ENCODE results near the gene ZNF497.

ZNF497 gene

DNA sequence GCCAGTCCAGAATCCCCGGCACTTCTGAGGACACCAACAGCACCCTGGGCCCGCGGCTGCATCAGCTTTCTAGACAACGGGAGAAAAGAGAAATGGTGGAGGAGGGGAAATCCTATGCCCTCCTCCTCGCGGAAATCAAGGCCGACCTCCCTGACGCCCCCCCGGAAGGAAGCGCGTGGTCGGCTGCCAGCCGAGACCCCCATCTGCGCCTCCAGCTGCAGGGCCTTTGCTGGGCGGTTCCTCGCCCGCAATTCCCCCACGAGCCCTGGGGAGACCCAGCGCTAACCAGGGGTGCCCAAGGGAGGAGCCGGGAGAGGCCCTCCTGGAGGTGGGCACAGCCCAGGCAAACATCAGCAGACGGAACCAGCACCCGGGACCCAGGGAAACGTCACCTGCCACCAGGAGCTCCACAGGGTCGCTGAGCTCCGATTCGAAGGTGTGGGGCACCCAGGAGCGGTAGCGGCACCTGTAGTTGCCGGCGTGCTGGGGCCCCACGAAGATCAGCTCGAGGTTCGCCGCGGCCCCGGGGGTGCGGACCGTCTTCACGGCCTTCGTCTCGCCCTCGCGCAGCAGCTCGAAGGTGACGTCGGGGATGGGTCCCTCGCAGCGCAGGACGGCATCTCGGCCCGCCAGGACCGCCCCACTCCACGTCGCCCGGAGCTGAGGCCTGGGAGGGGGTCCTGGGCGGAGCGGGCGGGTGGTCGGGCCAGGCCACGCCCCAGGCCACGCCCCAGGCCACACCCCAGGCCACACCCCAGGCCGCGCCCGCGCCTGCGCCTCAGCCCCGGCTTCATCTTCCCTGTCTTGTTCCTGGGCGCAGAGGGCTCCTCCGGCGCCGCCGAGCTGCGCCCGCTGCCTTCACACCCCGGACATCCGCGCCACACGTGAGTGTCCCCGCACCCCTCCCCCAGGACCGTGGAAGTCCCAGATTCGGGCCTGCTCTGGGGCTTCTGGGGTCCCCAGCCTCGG lies 15.3 kb downstream of the ZNF497 start:
- DNase-seq: peak; percentile 75 to 81

- DNase-seq: no peak
Observed at GRCh38 chr19:58345558-58345957, 17.0 kb downstream of the ZNF497 start.

- no peak for DNase-seq
Observed at GRCh38 chr19:58338825-58339558, 23.6 kb downstream of the ZNF497 start.

DNA sequence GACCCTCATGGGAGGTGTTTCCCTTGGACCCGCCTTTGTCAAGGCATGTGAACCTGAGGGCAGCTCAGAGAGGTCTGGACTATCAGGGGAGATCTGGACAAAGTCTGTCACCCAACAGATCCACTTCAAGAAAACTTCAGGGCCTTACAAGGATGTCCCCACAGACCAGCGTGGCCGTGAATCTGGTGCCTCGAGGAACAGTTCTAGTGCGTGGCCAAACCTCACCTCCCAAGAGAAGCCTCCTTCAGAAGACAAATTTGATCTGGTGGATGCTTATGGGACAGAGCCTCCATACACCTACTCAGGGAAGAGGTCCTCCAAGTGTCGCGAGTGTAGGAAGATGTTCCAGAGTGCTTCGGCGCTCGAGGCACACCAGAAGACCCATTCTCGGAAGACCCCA lies 24.2 kb downstream of the ZNF497 start:
- DNase-seq: no peak

DNA sequence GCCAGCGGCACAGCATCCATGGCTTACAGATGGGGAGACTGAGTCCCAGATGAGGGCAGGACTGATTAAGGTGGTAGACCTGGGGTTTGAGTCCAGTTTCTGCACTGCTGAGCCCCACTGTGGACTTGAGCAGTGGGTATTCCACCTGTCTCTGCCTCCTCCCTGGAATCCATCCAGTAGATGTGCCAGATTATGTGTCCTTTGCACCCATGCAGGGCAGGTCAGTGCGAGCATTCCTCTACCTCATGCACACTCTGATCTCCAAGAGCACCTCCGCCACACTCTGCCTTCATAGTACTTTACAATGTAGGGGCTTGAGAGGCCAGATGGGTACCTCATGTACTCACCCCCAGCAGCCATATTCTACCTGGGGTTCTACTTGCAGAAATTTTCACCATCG lies 25.7 kb downstream of the ZNF497 start:
- DNase-seq: no peak

GRCh38 chr19:58336216-58336615 lies 26.3 kb downstream of the ZNF497 start:
- no peak for DNase-seq

GRCh38 chr19:58335630-58336029 lies 26.9 kb downstream of the ZNF497 start:
- DNase-seq: no peak

DNA sequence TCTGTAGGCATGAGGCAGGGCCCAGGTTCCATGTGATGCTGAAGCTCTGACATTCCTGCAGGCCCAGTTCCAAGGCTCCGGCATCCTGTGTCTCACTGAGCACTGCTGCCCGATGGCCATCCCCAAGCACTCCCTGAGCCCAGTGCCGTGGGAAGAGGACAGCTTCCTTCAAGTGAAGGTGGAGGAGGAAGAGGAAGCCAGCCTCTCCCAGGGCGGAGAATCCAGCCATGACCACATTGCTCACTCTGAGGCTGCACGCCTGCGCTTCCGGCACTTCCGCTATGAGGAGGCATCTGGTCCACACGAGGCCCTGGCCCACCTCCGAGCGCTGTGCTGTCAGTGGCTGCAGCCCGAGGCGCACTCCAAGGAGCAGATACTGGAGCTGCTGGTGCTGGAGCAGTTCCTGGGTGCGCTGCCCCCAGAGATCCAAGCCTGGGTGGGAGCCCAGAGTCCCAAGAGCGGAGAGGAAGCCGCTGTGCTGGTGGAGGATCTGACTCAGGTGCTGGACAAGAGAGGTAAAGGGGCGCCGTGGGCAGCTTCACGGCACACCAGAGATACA lies 27.8 kb downstream of the ZNF497 start:
- no peak for DNase-seq

GRCh38 chr19:58332697-58333096 lies 29.9 kb downstream of the ZNF497 start:
- no peak for DNase-seq

GRCh38 chr19:58330458-58330857 lies 32.1 kb downstream of the ZNF497 start:
- DNase-seq: no peak

DNA sequence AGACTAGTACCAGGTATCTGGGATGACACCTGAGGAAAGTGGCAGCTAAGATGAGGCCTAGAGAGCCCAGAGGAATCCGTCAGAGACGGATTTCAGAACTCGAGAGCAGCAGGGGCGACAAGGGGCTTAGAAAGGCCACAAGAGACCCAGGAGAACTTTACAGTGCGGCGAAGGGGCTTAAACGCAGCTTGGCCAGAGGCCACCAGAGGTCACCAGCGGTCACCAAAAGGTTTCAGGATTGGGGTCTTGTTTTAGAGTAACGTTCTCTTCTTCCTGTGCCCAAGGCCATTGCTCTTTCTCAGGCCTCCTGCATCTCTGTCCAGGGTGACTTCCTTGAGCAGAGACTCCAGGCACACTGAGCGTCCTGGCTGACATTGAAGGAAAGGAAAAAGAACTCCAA lies 33.6 kb downstream of the ZNF497 start:
- peak in 1 of 2 experiments; percentile 46 for DNase-seq

DNA sequence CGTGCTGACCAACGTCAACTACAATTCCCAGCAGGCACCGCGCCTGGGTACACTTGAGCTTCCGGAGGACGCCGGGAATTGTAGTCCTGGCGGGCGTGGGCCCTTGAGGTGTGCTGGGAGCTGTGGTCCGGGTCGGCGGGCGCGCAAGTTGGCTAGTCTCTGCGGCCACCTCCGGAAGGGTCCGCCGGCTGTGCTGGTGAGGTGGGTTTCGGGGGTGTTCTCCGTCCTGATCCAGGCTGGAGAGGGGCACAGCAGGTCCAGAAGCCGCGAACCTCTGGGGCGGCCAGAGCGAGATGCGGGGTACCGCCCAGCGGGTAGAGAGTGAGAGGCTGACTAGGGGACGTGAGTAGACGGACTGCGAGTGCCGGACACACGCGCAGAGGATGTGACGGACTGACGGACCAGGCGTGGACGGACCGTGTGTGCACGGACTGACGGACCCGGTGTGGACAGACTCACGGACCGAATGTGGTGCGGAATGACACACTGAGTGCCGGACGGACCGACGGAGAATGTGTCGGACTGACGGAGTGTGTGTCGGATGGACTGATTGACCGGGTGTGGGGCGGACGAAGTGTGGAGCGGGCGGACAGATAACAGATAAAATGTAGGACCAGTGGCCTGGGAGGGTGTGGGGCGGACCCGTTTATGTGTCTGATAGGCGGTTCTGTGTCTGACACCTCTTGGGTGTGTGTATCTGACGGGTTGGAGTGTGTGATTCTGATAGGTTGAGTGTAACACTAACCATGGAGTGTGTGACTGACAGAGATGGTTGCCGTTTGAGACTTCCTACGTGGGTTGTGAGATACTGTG lies 35.4 kb downstream of the ZNF497 start, which contains the start of gene ZSCAN22:
Gene ZSCAN22, plus strand, starts transcription at position 81 of the 813 bp plus-strand sequence. CDS start 7,809 bp downstream, outside the sequence.
- DNase-seq: peak; percentile 97 to 98

- DNase-seq: no peak
Observed at GRCh38 chr19:58326501-58326913, 36.0 kb downstream of the ZNF497 start.

DNA sequence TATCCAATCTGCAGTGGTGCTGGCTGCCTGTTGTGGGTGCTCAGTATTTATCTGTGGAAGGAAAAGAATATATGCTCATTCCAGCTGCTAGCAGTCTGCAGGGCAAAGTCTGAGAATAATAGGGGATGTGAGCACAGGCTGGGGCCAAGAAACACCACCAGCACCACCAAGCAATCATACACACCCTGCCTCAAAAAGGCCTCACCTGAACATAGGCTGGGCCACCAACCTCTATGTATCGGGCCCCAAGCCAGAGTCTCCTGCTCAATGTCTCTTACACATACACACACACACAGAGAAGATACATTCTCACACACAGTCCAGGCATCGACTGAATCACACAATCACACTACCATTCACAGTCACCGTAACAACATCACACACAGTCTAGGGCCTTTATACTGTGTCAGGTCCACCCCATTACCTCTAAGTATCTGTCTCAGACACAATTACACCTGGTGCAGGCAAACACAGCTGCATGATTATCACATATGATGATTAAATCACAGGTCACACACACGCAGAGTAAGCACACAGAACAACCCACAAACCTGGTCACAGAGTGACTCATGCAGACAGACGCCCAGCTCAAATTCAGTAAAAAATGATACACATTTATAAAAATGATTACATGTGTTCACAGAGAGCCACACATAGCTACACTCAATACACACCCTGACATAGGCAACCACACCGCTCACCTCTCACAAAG lies 37.1 kb downstream of the ZNF497 start:
- DNase-seq: no peak

GRCh38 chr19:58319241-58319640 lies 43.3 kb downstream of the ZNF497 start:
- DNase-seq: no peak

GRCh38 chr19:58318297-58318696 lies 44.3 kb downstream of the ZNF497 start:
- no peak for DNase-seq

GRCh38 chr19:58317476-58318072 lies 45.0 kb downstream of the ZNF497 start:
- DNase-seq: no peak

DNA sequence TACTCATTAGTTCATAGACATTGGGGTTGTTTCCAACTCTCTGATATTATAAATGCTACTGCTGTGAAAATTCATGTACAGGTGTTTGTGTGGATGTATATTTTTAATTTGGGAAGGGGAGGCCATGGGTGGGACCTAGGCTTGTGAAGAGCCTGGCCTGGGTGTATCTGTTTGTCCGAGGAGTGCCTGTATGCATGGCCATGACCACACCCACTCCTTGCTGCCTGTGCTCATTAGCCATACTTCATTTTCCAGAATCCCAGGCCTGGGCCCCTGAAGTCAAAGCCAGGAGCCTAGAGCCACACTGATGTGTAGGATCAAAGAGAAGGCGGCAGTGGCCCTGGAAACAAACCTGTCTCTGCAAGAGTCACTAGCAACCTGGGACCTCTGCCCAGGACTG lies 47.0 kb downstream of the ZNF497 start:
- no peak for DNase-seq

DNA sequence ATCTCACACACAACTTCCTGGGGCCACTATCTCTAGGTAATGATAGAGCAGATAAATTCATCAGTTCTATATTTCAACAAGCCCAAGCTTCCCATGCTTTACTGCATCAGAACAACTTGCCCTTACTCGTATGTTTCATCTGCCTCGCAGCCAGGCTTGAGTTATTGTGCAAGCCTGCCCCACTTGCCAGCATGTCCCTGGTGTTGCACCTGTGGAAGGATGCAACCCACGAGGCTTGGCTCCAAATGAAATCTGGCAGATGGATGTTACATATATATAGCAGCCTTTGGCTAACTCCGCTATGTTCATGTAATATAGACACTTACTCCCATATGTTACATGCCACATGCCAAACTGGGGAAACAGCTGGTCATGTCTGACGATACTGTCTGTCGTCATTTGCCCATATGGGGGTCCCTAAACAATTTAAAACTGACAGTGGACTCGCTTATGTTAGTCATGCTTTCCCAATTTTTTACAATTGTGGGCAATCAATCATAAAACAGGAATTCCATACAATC lies 51.1 kb downstream of the ZNF497 start:
- no peak for DNase-seq

- DNase-seq: peak in 1 of 2 experiments; percentile 24
Observed at GRCh38 chr19:58310685-58311084, 51.9 kb downstream of the ZNF497 start.

GRCh38 chr19:58307736-58308135 lies 54.8 kb downstream of the ZNF497 start:
- no peak for DNase-seq

All from NCI-H524 (cell line).